HCT116 (cell line): ENCODE results near the gene S100A12. TPM values are rescaled to one million over a fixed set of nuclear protein-coding genes. Genes with fewer than 3 reads are reported as not detected.

Experiments
- ATAC-seq: fragments of 200-7000 bp; cut with Tn5 transposase; 2 replicates; pipeline ENCODE4 v1.9.1; 2020; ENCODE audit warnings: mild to moderate bottlenecking, moderate library complexity
- BruUV-seq: library from RNA; stranded (reverse); fragments of 400-500 nt; replicated peaks from 2 replicates; lab custom pipeline; 2021; lab: Mats Ljungman, UMichigan
- CTCF ChIA-PET: fragments of 300-600 bp; sonication (Branson Sonifier 250); formaldehyde crosslinking; loops from one replicate; lab custom pipeline; 2021; ENCODE audit warnings: antibody characterized with exemption; lab: Charles Lee
- POLR2A ChIA-PET: fragments of 300-600, 350-600 bp; sonication (Branson Sonifier 250); formaldehyde crosslinking; loops from one replicate; lab custom pipeline; 2021; ENCODE audit warnings: antibody characterized with exemption; lab: Charles Lee
- RAD21 ChIA-PET, 2 experiments: fragments of 300-600 bp; sonication (Branson Sonifier 250); formaldehyde crosslinking; loops; one replicate each; lab custom pipeline; 2023; ENCODE audit warnings: low total read pairs in 2 of 2; ENCODE audit not compliant: uncharacterized antibody in 2 of 2, unreplicated experiment in 2 of 2, low non-redundant PET in 1 of 2; lab: Charles Lee
- DNase-seq: peaks from one replicate; pipeline ENCODE4 v3.0.0-alpha.2; 2010; ENCODE audit warnings: low read depth, low spot score
- H2AFZ ChIP-seq: fragments of 200-600 bp; shearing (Covaris generic), sonication (generic); 2 replicates; pipeline ENCODE4 v1.6.1; 2017; ENCODE audit warnings: low read depth, mixed run types, mixed read lengths, antibody characterized with exemption, low read length; ENCODE audit not compliant: poor library complexity, severe bottlenecking
- H3K27ac ChIP-seq: 2 replicates; pipeline ENCODE4 v1.5.1; 2012; ENCODE audit warnings: low read depth, low read length
- H3K27me3 ChIP-seq: fragments of 200-600 bp; sonication (generic); 2 replicates; pipeline ENCODE4 v1.6.1; 2016; ENCODE audit warnings: mixed run types, low read length, mixed read lengths; ENCODE audit not compliant: insufficient read depth
- H3K36me3 ChIP-seq, 2 experiments: fragments of 200-500 bp in 1 of 2; fragments of 200-600 bp in 1 of 2; sonication (Bioruptor generic) in 1 of 2; sonication (generic) in 1 of 2; 2 replicates each; pipeline versions ENCODE4 v1.5.1 to v1.6.1; 2014 to 2016; ENCODE audit warnings: low read length in 2 of 2, inconsistent platforms in 1 of 2, mixed read lengths in 1 of 2, mixed run types in 1 of 2; ENCODE audit not compliant: insufficient read depth in 2 of 2, control insufficient read depth in 1 of 2
- H3K4me1 ChIP-seq, 2 experiments: fragments of 200-600 bp in 1 of 2; sonication (generic) in 1 of 2; 2 replicates each; pipeline versions ENCODE4 v1.5.1 to v1.6.1; 2012 to 2017; ENCODE audit warnings: low read length in 2 of 2, inconsistent platforms in 1 of 2, mild to moderate bottlenecking in 1 of 2, mixed read lengths in 1 of 2, mixed run types in 1 of 2, moderate library complexity in 1 of 2; ENCODE audit not compliant: insufficient read depth in 2 of 2, control insufficient read depth in 1 of 2
- H3K4me2 ChIP-seq: fragments of 200-600 bp; sonication (generic); 2 replicates; pipeline ENCODE4 v1.6.1; 2017; ENCODE audit warnings: mixed run types, low read length, mixed read lengths
- H3K4me3 ChIP-seq, 2 experiments: fragments of 200-600 bp in 1 of 2; sonication (generic) in 1 of 2; replicated peaks in 1 of 2; 2 replicates each; pipeline ENCODE4 v1.5.1; 2011 to 2016; ENCODE audit warnings: low read length in 2 of 2, control low read depth in 1 of 2, low read depth in 1 of 2, mild to moderate bottlenecking in 1 of 2, mixed read lengths in 1 of 2, mixed run types in 1 of 2
- H3K79me2 ChIP-seq: fragments of 200-600 bp; sonication (generic); 2 replicates; pipeline ENCODE4 v1.6.1; 2017; ENCODE audit warnings: mild to moderate bottlenecking, mixed run types, low read length, moderate library complexity, mixed read lengths; ENCODE audit not compliant: insufficient read depth
- H3K9ac ChIP-seq: fragments of 200-600 bp; sonication (generic); 2 replicates; pipeline ENCODE4 v1.6.1; 2016; ENCODE audit warnings: low read length, mixed read lengths
- H3K9me2 ChIP-seq: fragments of 200-600 bp; sonication (generic), shearing (Covaris generic); 2 replicates; pipeline ENCODE4 v1.6.1; 2017; ENCODE audit warnings: mixed run types, mild to moderate bottlenecking, moderate library complexity; ENCODE audit not compliant: insufficient read depth
- H3K9me3 ChIP-seq, 2 experiments: fragments of 200-500 bp in 1 of 2; fragments of 200-600 bp in 1 of 2; sonication (Bioruptor generic) in 1 of 2; sonication (generic) in 1 of 2; 2 replicates each; pipeline ENCODE4 v1.6.1; 2014 to 2017; ENCODE audit warnings: low read length in 2 of 2, mixed read lengths in 2 of 2, inconsistent platforms in 1 of 2, low read depth in 1 of 2, mild to moderate bottlenecking in 1 of 2, mixed run types in 1 of 2, moderate library complexity in 1 of 2; ENCODE audit not compliant: control insufficient read depth in 1 of 2, insufficient read depth in 1 of 2
- H4K20me1 ChIP-seq: fragments of 200-600 bp; sonication (generic), shearing (Covaris generic); 2 replicates; pipeline ENCODE4 v1.6.1; 2017; ENCODE audit warnings: mixed run types, mild to moderate bottlenecking, moderate library complexity; ENCODE audit not compliant: insufficient read depth
- ATF3 ChIP-seq: IDR thresholded peaks from 2 replicates; pipeline ENCODE4 v1.6.1; 2012
- CBX3 ChIP-seq: IDR thresholded peaks from 2 replicates; pipeline ENCODE4 v1.6.1; 2012; ENCODE audit warnings: low read depth
- EGR1 ChIP-seq: IDR thresholded peaks from 2 replicates; pipeline ENCODE4 v1.6.1; 2012; ENCODE audit warnings: low read depth
- ELF1 ChIP-seq: IDR thresholded peaks from 2 replicates; pipeline ENCODE4 v1.6.1; 2012; ENCODE audit warnings: low read depth, borderline replicate concordance
- EZH2phosphoT487 ChIP-seq: fragments of 200-600 bp; IDR thresholded peaks from 2 replicates; pipeline ENCODE4 v1.6.1; 2018; ENCODE audit warnings: antibody characterized with exemption, borderline replicate concordance
- FOSL1 ChIP-seq: IDR thresholded peaks from 2 replicates; pipeline ENCODE4 v1.6.1; 2012; ENCODE audit warnings: low read depth
- POLR2A ChIP-seq: IDR thresholded peaks from 2 replicates; pipeline ENCODE4 v1.7.0; 2011; ENCODE audit warnings: borderline replicate concordance; ENCODE audit not compliant: insufficient read depth, insufficient read length; ENCODE audit errors: extremely low read depth
- REST ChIP-seq: IDR thresholded peaks from 2 replicates; pipeline ENCODE4 v1.6.1; 2012; ENCODE audit warnings: low read depth
- TCF7L2 ChIP-seq: IDR thresholded peaks from 2 replicates; pipeline ENCODE4 v1.7.0; 2011; ENCODE audit warnings: borderline replicate concordance, inconsistent platforms; ENCODE audit not compliant: insufficient read depth, insufficient read length; ENCODE audit errors: extremely low read depth
- YY1 ChIP-seq: IDR thresholded peaks from 2 replicates; pipeline ENCODE4 v1.6.1; 2011; ENCODE audit warnings: low read length, low read depth, moderate library complexity, mild to moderate bottlenecking; ENCODE audit not compliant: insufficient replicate concordance; ENCODE audit errors: extremely low read depth
- ZFX ChIP-seq: fragments of 450-650 bp; IDR thresholded peaks from 2 replicates; pipeline ENCODE4 v1.6.1; 2017
- intact Hi-C: fragments of 100-400 bp; cut with micrococcal nuclease; formaldehyde crosslinking; loops from 2 replicates; pipeline ENCODE4 v1.10.0; 2022
- total RNA-seq: library from RNA; stranded (reverse); gene quantifications from one replicate; pipeline ENCODE4 v1.2.1, GENCODE V29; 2021; ENCODE audit not compliant: unreplicated experiment

S100A12 gene
- total RNA-seq, 1 experiment from 2014 or later, result not detected

GRCh38 chr1:153387001-153387400 lies 11.6 kb upstream of the S100A12 start:
- no peaks in the 10 kb centered on the region for H3K9me2 ChIP-seq
- no peak overlapping the region for H3K4me2 ChIP-seq
- ATAC-seq (no peak), DNase-seq (no peak)
- no peak overlapping the region for H2AFZ ChIP-seq
- no peak overlapping the region for H3K9ac ChIP-seq
- ChIA-PET CTCF (no interaction called here), RAD21 (no interaction called here), POLR2A (no interaction called here)
- no TSS peak for BruUV-seq
- no peaks in the 10 kb centered on the region for H3K9me3 ChIP-seq
- peaks cover 65% of the 10 kb centered on the region for H3K27me3 ChIP-seq
- no peaks in the 10 kb centered on the region for H3K79me2 ChIP-seq
- H3K36me3 ChIP-seq, result no peaks in the 10 kb centered on the region
- H4K20me1 ChIP-seq, result no peaks in the 10 kb centered on the region
- no peak overlapping the region for H3K4me3 ChIP-seq
- H3K27ac ChIP-seq, result no peak overlapping the region
- H3K4me1 ChIP-seq, result no peaks in the 10 kb centered on the region
- TF ChIP-seq ATF3 (no peak), EGR1 (no peak), EZH2phosphoT487 (no peak), TCF7L2 (no peak), FOSL1 (no peak), POLR2A (no peak)
- intact Hi-C loops, result no loop called here

- TF ChIP-seq YY1 (no peak), EZH2phosphoT487 (no peak), CBX3 (no peak), REST (no peak), ELF1 (no peak), EGR1 (no peak), ZFX (no peak)
- RAD21 ChIA-PET, result no interaction called here
- CTCF ChIA-PET, result no interaction called here
- POLR2A ChIA-PET, result no interaction called here
- no peak overlapping the region for H3K4me3 ChIP-seq
- ATAC-seq (no peak), DNase-seq (no peak)
- no peaks in the 10 kb centered on the region for H3K9me3 ChIP-seq
- H3K27ac ChIP-seq, result no peak overlapping the region
- H3K36me3 ChIP-seq, result no peaks in the 10 kb centered on the region
- no peak overlapping the region for H3K9ac ChIP-seq
- H3K79me2 ChIP-seq, result no peaks in the 10 kb centered on the region
- no peak overlapping the region for H2AFZ ChIP-seq
- no peaks in the 10 kb centered on the region for H3K9me2 ChIP-seq
- BruUV-seq, result no TSS peak
- no peaks in the 10 kb centered on the region for H3K4me1 ChIP-seq
- H3K27me3 ChIP-seq, result peaks cover 60% of the 10 kb centered on the region
- intact Hi-C loops, result no loop called here
- no peaks in the 10 kb centered on the region for H4K20me1 ChIP-seq
- H3K4me2 ChIP-seq, result no peak overlapping the region
Measured at GRCh38 chr1:153386500-153386901, 11.1 kb upstream of the S100A12 start.
